Caki2 (cell line): ENCODE measurements around the gene CALCR. TPM values are rescaled to one million over a fixed set of nuclear protein-coding genes. Genes with fewer than 3 reads are reported as not detected.

Experiments
- DNase-seq: peaks from one replicate; pipeline ENCODE4 v3.0.0-alpha.2; 2015; ENCODE audit warnings: low read depth
- in situ Hi-C: cut with HindIII; loops from 2 replicates; pipeline ENCODE4 v1.10.0; 2016; ENCODE audit warnings: low sequenced_read_pairs, low pct_unique_long_range_greater_than_20kb, mixed read lengths
- total RNA-seq: library from RNA; depleted of rRNA; stranded (reverse); fragments of >200 nt; shearing (Covaris generic); gene quantifications from 2 replicates; pipeline ENCODE4 v1.2.3, GENCODE V29; 2014; ENCODE audit warnings: low replicate concordance

CALCR gene
- total RNA-seq, 1 experiment from 2014 or later = 0.57 TPM

GRCh38 chr7:93476491-93477344 lies 97.8 kb downstream of the CALCR start:
- in situ Hi-C loops = no loop called here
- DNase-seq = no peak

- in situ Hi-C loops = no loop called here
Measured at GRCh38 chr7:93475811-93476210, 98.7 kb downstream of the CALCR start.

DNA sequence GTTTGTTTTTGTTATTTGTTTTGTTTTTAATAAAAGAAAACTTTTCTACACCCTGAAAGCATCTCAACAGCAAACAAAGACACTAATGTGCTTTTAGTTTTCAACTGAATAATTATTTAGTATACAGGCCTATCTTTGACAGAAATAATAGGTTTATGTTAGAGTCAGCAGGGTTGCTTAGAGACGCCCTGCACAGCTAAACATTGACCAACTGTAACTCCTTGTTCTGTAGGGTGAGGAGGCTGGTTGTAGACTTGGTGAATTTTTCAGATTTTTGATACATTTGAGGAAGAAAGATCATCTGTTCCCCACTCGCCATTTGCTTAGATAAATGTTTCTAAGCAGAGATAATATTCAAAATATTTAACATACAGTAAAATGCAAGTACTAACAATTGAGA lies 103.1 kb downstream of the CALCR start:
- in situ Hi-C loops = no loop called here
- DNase-seq = no peak

More at GRCh38 chr7:93475811-93476210, 98.7 kb downstream of the CALCR start:
- DNase-seq = no peak

DNA sequence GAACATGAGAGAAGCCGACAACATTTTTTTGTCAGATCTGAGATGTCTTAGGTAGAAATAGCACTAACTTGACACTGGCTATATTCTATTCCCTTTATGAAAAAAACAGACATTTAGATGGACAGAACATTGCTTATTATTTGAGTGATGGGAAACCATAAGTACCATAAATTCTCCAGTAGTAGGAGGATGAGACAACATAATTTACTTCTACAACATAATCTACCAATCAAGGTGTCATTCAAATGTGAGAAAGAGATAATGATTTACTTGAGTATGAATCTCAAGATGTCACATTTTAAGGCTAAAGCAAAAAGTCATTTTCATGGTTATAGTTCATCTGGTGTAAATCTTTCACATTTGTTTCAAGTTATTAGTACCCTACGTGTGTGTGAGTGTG lies 110.8 kb downstream of the CALCR start:
- in situ Hi-C loops = no loop called here

GRCh38 chr7:93461350-93461749 lies 113.2 kb downstream of the CALCR start:
- peak; percentile 2 for DNase-seq
- in situ Hi-C loops = no loop called here

More for the DNA sequence above, 110.8 kb downstream of the CALCR start:
- DNase-seq = no peak

GRCh38 chr7:93453262-93453661 lies 121.3 kb downstream of the CALCR start:
- in situ Hi-C loops = no loop called here
- DNase-seq = no peak

DNA sequence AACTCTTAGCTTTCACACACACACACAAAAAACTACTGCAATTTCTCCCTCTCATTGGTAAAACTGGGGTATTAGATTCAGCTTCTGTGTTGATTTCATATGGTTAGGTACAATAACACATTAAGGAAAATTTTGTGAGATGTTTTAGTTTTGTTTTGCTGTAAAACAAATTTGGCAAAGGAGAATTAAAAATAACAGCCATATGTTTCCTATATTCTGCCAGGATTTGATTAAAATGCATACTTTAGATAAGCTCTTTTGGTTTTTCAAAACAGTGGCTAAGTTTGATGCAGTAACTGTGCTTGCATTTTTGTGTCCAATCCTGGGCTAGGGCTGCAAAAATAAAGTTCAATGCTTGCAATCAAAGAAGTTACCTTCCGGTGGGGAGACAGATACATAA lies 126.3 kb downstream of the CALCR start:
- in situ Hi-C loops = no loop called here
- no peak for DNase-seq

- in situ Hi-C loops = no loop called here
- no peak for DNase-seq
Measured at GRCh38 chr7:93447509-93447908, 127.0 kb downstream of the CALCR start.

DNA sequence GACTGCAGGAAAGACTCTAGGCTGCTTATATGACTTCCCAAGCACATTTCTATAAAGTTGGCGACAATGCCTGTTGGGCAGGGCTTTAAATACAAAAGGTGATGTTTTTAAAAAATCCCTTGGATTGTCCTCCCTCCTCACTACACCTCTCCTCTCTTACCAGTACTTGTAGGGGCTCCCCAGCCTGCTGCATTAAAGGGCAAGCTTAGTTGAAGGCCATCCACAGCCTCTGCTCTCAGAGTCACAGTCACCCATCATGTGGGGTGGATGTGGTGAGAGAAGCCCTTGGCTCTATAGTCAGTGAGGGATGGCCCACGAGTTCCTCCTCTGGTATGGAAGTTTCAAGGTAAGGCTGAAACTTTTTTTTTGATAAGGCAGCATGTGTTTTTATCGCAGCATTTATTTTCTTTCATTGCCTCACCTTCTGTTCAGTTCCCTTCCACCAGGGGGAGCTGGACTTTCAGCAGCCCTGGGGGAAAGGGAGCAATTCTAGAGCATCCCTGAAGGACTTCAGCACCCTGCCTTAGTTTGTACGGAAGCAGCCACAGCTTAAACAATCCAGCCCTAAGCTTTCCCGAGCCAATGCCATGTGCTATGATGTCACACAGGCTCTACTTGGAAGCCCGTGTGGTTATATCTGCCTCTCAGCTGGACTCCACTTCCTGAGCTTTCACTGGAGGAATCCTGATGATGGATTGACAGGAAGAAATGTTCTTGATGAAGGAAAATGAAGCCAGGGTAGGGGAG lies 131.9 kb downstream of the CALCR start:
- peak; percentile 3 for DNase-seq
- in situ Hi-C loops = no loop called here

DNA sequence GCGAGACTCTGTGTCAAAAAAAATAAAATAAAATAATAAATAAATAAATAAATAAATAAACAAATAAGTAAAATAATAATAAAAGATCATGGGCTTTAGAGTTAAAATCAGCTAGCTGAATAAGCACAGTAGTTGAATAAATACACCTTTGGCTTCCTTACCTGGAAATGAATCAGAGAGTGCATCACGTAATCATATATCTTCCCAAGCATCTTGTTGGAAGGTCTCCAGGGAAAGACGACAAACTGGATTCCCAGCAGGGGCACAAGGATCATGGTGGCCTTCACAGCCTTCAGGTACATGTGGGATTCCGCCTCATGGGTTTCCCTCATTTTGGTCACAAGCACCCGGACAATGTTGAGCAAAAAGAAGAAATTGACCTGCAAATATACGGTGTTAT lies 138.7 kb downstream of the CALCR start:
- in situ Hi-C loops = no loop called here
- no peak for DNase-seq

DNA sequence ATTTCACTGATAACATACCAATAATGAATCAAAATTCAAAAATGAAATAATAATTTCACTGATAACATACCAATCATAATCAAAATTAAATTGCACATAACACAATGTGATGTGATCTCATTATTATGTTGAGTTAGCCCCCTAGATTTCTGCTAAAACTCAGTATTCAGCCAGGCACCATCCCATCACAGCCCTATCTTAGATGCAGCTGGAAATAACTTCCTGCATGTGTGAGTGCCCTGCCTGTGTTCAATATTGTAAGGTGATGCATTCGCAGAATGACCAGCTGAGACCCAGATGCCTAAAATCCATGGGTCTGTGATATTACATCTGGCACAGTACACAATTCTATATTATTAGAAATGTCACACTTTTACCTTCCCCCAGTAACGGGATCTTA lies 142.4 kb downstream of the CALCR start:
- in situ Hi-C loops = no loop called here
- no peak for DNase-seq

GRCh38 chr7:93430917-93431588 lies 143.5 kb downstream of the CALCR start:
- in situ Hi-C loops = no loop called here
- no peak for DNase-seq

GRCh38 chr7:93429563-93429962 lies 145.0 kb downstream of the CALCR start:
- in situ Hi-C loops = no loop called here
- DNase-seq = no peak

- in situ Hi-C loops = no loop called here
- no peak for DNase-seq
Measured at GRCh38 chr7:93427107-93427506, 147.4 kb downstream of the CALCR start.

DNA sequence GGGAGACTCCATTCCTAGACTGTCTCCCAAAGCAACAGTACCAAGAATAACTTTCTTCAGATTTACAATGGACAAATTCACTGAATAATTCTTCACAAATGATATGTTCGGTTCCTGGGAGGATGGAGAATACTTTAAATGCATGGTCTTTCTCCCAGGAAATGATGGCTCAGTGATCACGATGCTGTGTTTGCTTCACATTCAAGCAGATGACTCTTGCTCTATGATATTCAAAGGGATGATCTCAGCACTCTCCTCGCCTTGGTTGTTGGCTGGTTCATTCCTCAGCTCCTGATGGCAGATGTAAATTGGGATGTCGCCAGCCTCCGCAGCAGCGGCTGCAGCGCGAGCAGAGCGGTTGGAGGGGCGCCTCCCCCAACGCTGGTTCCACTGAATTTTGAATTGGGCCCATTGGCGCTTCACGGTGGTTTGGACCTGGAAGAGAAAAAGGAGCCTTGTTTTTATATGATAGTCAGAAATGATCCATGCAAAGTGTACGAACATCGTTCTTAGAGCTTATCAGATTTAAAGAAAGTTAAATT lies 148.3 kb downstream of the CALCR start:
- no peak for DNase-seq
- in situ Hi-C loops = no loop called here

DNA sequence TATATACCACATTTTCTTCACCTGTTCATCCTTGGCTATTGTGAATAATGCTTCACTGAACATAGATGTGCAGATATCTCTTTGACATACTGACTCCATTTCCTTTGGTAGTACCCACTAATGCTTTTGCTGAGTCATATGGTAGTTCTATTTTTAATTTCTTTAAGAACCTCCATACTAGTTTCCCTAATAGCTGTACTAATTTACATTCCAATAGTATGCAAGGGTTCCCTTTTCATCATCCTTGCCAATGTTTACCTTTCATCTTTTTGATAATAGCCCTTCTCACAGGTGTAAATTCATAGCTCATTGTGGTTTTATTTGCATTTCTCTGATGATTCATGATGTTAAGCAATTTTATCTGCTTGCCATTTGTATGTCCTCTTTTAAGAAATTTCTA lies 159.9 kb downstream of the CALCR start:
- in situ Hi-C loops = no loop called here
- DNase-seq = no peak

DNA sequence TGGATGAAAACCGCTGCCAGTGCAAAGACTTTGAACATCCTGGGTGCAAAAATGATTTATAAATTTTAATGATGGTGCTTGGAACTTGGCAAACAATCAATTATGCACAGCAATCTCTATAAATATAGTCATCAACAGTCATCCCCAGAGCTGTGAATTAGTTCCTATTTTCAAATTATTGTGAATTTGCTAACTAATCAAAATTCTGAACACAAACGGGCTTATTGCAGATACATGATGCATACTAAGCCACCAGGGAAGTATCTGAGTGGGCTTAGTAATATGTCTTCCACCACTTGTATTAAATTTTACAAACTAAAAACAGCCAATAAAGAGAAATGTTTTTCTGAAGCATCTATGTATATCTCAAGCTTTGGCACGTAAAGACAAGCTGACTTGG lies 165.2 kb downstream of the CALCR start:
- in situ Hi-C loops = no loop called here
- DNase-seq = no peak

- in situ Hi-C loops = no loop called here
Measured at GRCh38 chr7:93407239-93407638, 167.3 kb downstream of the CALCR start.

GRCh38 chr7:93402944-93403343 lies 171.6 kb downstream of the CALCR start:
- in situ Hi-C loops = no loop called here
- DNase-seq = no peak

More at GRCh38 chr7:93407239-93407638, 167.3 kb downstream of the CALCR start:
- DNase-seq = no peak
